Endothelial cell of umbilical vein (primary cell): ENCODE data around the gene TTC24. TPM values are rescaled to one million over a fixed set of nuclear protein-coding genes. Genes with fewer than 3 reads are reported as not detected.

ENCODE experiments used
- BruUV-seq: library from RNA; stranded (reverse); fragments of 400-500 nt; replicated peaks from 2 replicates; lab custom pipeline; 2021; lab: Mats Ljungman, UMichigan
- CTCF ChIA-PET: fragments of 300-600, 350-600 bp; sonication (Branson Sonifier 250); formaldehyde crosslinking; loops from one replicate; lab custom pipeline; 2021; ENCODE audit warnings: antibody characterized with exemption, inconsistent platforms; lab: Charles Lee
- POLR2A ChIA-PET: fragments of 300-600, 350-600 bp; sonication (Branson Sonifier 250); formaldehyde crosslinking; loops from one replicate; lab custom pipeline; 2021; ENCODE audit warnings: antibody characterized with exemption, inconsistent platforms; lab: Charles Lee
- DNase-seq: peaks from one replicate; pipeline ENCODE4 v3.0.0-alpha.2; 2011; ENCODE audit warnings: low read depth, low spot score
- FAIRE-seq: peaks from 2 replicates; lab custom pipeline; 2011; peaks lifted over from hg19 to GRCh38; lab: Jason Lieb, UNC
- H2AFZ ChIP-seq: 2 replicates; pipeline ENCODE4 v1.6.0; 2012; ENCODE audit warnings: low read depth, low read length, control low read depth, inconsistent platforms
- H3K27ac ChIP-seq: 2 replicates; pipeline ENCODE4 v1.5.1; 2011; ENCODE audit warnings: low read depth, mild to moderate bottlenecking, control low read depth, low read length, moderate library complexity; ENCODE audit not compliant: insufficient read depth
- H3K27me3 ChIP-seq, 2 experiments: 2 replicates each; pipeline versions ENCODE4 v1.6.0 to v1.6.1; 2011; ENCODE audit warnings: low read length in 2 of 2, mixed read lengths in 1 of 2; ENCODE audit not compliant: control insufficient read depth in 2 of 2, insufficient read depth in 2 of 2
- H3K36me3 ChIP-seq, 2 experiments: 2 replicates in 1 of 2; 3 replicates in 1 of 2; pipeline ENCODE4 v1.5.1; 2011; ENCODE audit warnings: low read length in 2 of 2, mild to moderate bottlenecking in 1 of 2, moderate library complexity in 1 of 2; ENCODE audit not compliant: control insufficient read depth in 2 of 2, insufficient read depth in 2 of 2; ENCODE audit errors: extremely low read depth in 1 of 2
- H3K4me1 ChIP-seq: 3 replicates; pipeline ENCODE4 v1.5.1; 2011; ENCODE audit warnings: mild to moderate bottlenecking, low read length; ENCODE audit not compliant: control insufficient read depth, insufficient read depth; ENCODE audit errors: extremely low read depth
- H3K4me2 ChIP-seq: 2 replicates; pipeline ENCODE4 v1.6.1; 2011; ENCODE audit warnings: low read length, control low read depth, mixed read lengths; ENCODE audit not compliant: insufficient read depth
- H3K4me3 ChIP-seq, 3 experiments: fragments of 200-600 bp in 1 of 3; sonication (generic), shearing (Covaris generic) in 1 of 3; replicated peaks in 1 of 3; 2 replicates each; pipeline ENCODE4 v1.5.1; 2011 to 2016; ENCODE audit warnings: control low read depth in 3 of 3, low read length in 3 of 3, mild to moderate bottlenecking in 2 of 3, inconsistent platforms in 1 of 3, low read depth in 1 of 3, moderate library complexity in 1 of 3; ENCODE audit not compliant: insufficient read depth in 1 of 3
- H3K79me2 ChIP-seq: 2 replicates; pipeline ENCODE4 v1.6.0; 2012; ENCODE audit warnings: low read length, inconsistent platforms; ENCODE audit not compliant: control insufficient read depth, insufficient read depth
- H3K9ac ChIP-seq: replicated peaks from 2 replicates; pipeline ENCODE3; 2011; ENCODE audit warnings: low read length, control low read depth; ENCODE audit not compliant: insufficient read depth; ENCODE audit errors: extremely low read depth
- H3K9me1 ChIP-seq: replicated peaks from 3 replicates; pipeline ENCODE4 v1.6.0; 2011; ENCODE audit warnings: mild to moderate bottlenecking, low read length; ENCODE audit not compliant: control insufficient read depth, insufficient read depth; ENCODE audit errors: extremely low read depth
- H3K9me3 ChIP-seq: replicated peaks from 2 replicates; pipeline ENCODE4 v1.5.1; 2012; ENCODE audit warnings: low read length, inconsistent platforms; ENCODE audit not compliant: control insufficient read depth, insufficient read depth
- H4K20me1 ChIP-seq: replicated peaks from 2 replicates; pipeline ENCODE3; 2011; ENCODE audit warnings: mild to moderate bottlenecking, low read length; ENCODE audit not compliant: control insufficient read depth, insufficient read depth; ENCODE audit errors: extremely low read depth
- EZH2 ChIP-seq: IDR thresholded peaks from 2 replicates; pipeline ENCODE4 v1.6.1; 2012; ENCODE audit warnings: borderline replicate concordance, low read depth, mild to moderate bottlenecking, moderate library complexity, low read length, inconsistent platforms; ENCODE audit not compliant: severe bottlenecking
- FOS ChIP-seq: IDR thresholded peaks from 2 replicates; pipeline ENCODE4 v1.6.1; 2011; ENCODE audit warnings: mild to moderate bottlenecking, low read length, moderate library complexity, borderline replicate concordance; ENCODE audit not compliant: insufficient read depth
- GATA2 ChIP-seq: IDR thresholded peaks from 2 replicates; pipeline ENCODE4 v1.7.0; 2011; ENCODE audit warnings: low read depth, mild to moderate bottlenecking, moderate library complexity, mixed read lengths, low read length; ENCODE audit not compliant: insufficient read length, insufficient read depth
- JUN ChIP-seq: IDR thresholded peaks from 2 replicates; pipeline ENCODE4 v1.6.1; 2011; ENCODE audit warnings: borderline replicate concordance, low read depth; ENCODE audit not compliant: insufficient read length, insufficient read depth
- MYC ChIP-seq: IDR thresholded peaks from one replicate; pipeline ENCODE4 v1.6.1; 2011; ENCODE audit warnings: mild to moderate bottlenecking, low read depth, low read length
- POLR2A ChIP-seq: IDR thresholded peaks from 2 replicates; pipeline ENCODE4 v1.6.1; 2012; ENCODE audit warnings: low read depth, mild to moderate bottlenecking, control low read depth, low read length
- POLR2AphosphoS5 ChIP-seq: IDR thresholded peaks from 2 replicates; pipeline ENCODE4 v1.6.1; 2012; ENCODE audit warnings: low read depth, mild to moderate bottlenecking, control low read depth, low read length, moderate library complexity; ENCODE audit not compliant: insufficient read depth
- dilution Hi-C: fragments of 300-500 bp; cut with MboI; formaldehyde crosslinking; loops from one replicate; pipeline ENCODE4 v1.15.0; 2019; ENCODE audit warnings: low sequenced_read_pairs; ENCODE audit not compliant: extremely low pct_ligation_motif_present
- intact Hi-C: fragments of 100-400 bp; cut with micrococcal nuclease; formaldehyde crosslinking; loops from one replicate; pipeline ENCODE4 v1.10.0; 2022
- polyA plus RNA-seq, 4 experiments: library from polyadenylated mRNA; depleted of rRNA in 3 of 4; stranded (reverse) in 3 of 4; unstranded in 1 of 4; fragments of >200 nt; gene quantifications; 2 replicates each; pipeline versions ENCODE4 v1.2.1 to v1.2.3, GENCODE V29; 2011 to 2012; ENCODE audit warnings: missing spikeins in 1 of 4
- total RNA-seq: library from RNA; stranded (reverse); gene quantifications from 2 replicates; pipeline ENCODE4 v1.2.3, GENCODE V29; 2021
- TF ChIP-seq, protein P1 (sequence below): IDR thresholded peaks from 2 replicates; pipeline ENCODE4 v1.6.1; 2011; ENCODE audit not compliant: insufficient read depth, insufficient read length
- TF ChIP-seq, protein P2 (sequence below), 2 donors: IDR thresholded peaks; 1 replicate in 1 of 2; 2 replicates in 1 of 2; pipeline ENCODE4 v1.5.1; 2011; ENCODE audit warnings: low read length in 2 of 2, mild to moderate bottlenecking in 2 of 2, moderate library complexity in 2 of 2, control low read depth in 1 of 2, inconsistent platforms in 1 of 2, low read depth in 1 of 2; ENCODE audit not compliant: insufficient read depth in 1 of 2; ENCODE audit errors: extremely low read depth in 1 of 2

TTC24 gene
- total and polyA plus RNA-seq, 2 donors (not counting 3 experiments of a cell fraction or from before 2014, with no cell fraction given): not detected

DNA sequence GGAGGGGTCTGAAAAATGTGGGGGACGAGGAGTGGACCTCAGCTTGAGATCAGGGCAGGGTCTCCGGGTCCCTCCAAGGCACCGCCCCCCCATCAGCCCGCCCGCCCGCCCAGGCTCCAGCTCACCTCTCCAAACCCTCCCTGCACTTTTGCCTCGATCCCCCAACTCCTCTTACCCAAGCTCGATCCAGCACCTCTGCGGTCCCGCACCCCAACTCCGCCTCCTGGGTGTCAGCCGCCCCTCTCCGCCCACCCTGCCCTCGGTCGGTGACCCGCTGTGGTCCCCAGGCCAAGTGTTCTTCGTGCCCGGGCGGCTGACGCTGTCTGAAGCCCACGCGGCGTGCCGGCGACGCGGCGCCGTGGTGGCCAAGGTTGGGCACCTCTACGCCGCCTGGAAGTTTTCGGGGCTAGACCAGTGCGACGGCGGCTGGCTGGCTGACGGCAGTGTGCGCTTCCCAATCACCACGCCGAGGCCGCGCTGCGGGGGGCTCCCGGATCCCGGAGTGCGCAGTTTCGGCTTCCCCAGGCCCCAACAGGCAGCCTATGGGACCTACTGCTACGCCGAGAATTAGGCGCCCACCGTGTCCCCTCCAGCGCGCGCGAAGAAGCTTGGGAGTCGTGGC is 45.4 kb downstream of the TTC24 start:
- no peaks in the 10 kb centered on the region for H3K9me1 ChIP-seq
- H4K20me1 ChIP-seq: no peaks in the 10 kb centered on the region
- no peaks in the 10 kb centered on the region for H3K9me3 ChIP-seq
- no peaks in the 10 kb centered on the region for H3K36me3 ChIP-seq
- no TSS peak for BruUV-seq
- H3K4me3 ChIP-seq: peak overlapping the region in 1 of 3 experiments; percentile 18
- dilution Hi-C loops: no loop called here
- ChIA-PET POLR2A (interaction anchor here (0.6 kb wide), 1 partner anchor 37 kb away, joined by 3 read pairs; no protein-coding TSS in a partner anchor), CTCF (interaction anchor here (0.9 to 13.8 kb wide), 29 partner anchors 8 to 449 kb away, joined by 3 to 237 read pairs (median 5); partner anchors contain the start of genes CRABP2, NES and TTC24)
- no peak overlapping the region for H2AFZ ChIP-seq
- H3K4me2 ChIP-seq: no peak overlapping the region
- peaks cover 41 to 43% of the 10 kb centered on the region in 2 experiments for H3K27me3 ChIP-seq
- no peak overlapping the region for H3K9ac ChIP-seq
- no peaks in the 10 kb centered on the region for H3K79me2 ChIP-seq
- no peak for FAIRE-seq
- intact Hi-C loops: loop anchor here (1.0 to 5.0 kb wide), 3 partner anchors 100 to 302 kb away; partner anchors contain the start of gene PEAR1
- H3K27ac ChIP-seq: no peak overlapping the region
- TF ChIP-seq EZH2 (peak; percentile 98), MYC (no peak)
- H3K4me1 ChIP-seq: peaks cover 10% of the 10 kb centered on the region
- no peak for DNase-seq

DNA sequence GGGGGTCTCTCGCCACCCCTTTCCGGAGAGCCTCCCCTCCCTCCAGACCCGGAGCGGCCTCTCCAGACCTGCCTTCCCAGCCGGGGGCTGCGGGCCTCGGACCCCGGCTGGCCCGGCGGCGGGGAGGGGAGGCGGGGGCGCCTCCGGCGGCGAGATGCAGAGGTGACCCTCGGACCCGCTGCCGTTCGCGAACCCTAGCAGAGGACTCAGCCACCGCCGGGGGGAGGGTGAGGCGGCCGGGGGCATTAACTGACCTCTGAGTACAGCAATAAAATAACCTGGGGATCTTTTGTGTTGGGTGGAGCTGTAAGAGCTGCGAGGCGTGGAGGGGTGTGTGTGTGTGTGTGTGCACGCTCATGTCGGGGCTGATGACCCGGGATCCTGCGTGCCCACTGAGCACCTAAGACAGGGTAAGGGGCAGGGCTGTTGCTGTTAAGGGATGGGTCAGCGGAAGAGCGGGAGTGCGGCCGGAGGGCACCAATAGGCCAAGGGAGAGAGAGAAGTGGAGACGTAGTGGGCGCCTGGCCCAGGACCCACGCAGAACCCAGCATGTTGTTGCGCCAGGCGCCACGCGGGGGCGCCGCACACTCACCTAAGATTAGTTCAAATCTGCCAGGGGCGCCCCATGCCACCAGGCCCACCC is 46.0 kb downstream of the TTC24 start:
- intact Hi-C loops (loop anchor here (1.0 to 5.0 kb wide), 4 partner anchors 32 to 302 kb away; partner anchors contain the start of gene PEAR1), dilution Hi-C loops (no loop called here)
- BruUV-seq: no TSS peak
- Histone ChIP-seq H4K20me1 (no peaks in the 10 kb centered on the region), H3K36me3 (no peaks in the 10 kb centered on the region), H3K9me1 (no peaks in the 10 kb centered on the region), H3K4me3 (no peak overlapping the region), H3K9me3 (no peaks in the 10 kb centered on the region), H2AFZ (peak overlapping the region; percentile 22), H3K9ac (no peak overlapping the region), H3K79me2 (no peaks in the 10 kb centered on the region), H3K27ac (no peak overlapping the region), H3K27me3 (peaks cover 36% of the 10 kb centered on the region in 2 experiments), H3K4me1 (peaks cover 10% of the 10 kb centered on the region), H3K4me2 (no peak overlapping the region)
- TF ChIP-seq MYC (no peak), EZH2 (peak; percentile 84), POLR2AphosphoS5 (no peak), POLR2A (no peak), GATA2 (no peak), JUN (no peak), FOS (no peak)
- TF ChIP-seq, protein P1, sequence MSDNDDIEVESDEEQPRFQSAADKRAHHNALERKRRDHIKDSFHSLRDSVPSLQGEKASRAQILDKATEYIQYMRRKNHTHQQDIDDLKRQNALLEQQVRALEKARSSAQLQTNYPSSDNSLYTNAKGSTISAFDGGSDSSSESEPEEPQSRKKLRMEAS: no peak
- TF ChIP-seq, protein P2, sequence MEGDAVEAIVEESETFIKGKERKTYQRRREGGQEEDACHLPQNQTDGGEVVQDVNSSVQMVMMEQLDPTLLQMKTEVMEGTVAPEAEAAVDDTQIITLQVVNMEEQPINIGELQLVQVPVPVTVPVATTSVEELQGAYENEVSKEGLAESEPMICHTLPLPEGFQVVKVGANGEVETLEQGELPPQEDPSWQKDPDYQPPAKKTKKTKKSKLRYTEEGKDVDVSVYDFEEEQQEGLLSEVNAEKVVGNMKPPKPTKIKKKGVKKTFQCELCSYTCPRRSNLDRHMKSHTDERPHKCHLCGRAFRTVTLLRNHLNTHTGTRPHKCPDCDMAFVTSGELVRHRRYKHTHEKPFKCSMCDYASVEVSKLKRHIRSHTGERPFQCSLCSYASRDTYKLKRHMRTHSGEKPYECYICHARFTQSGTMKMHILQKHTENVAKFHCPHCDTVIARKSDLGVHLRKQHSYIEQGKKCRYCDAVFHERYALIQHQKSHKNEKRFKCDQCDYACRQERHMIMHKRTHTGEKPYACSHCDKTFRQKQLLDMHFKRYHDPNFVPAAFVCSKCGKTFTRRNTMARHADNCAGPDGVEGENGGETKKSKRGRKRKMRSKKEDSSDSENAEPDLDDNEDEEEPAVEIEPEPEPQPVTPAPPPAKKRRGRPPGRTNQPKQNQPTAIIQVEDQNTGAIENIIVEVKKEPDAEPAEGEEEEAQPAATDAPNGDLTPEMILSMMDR (IDR thresholded peaks at IDR 0.05; ENCODE audit: extremely low read depth in 1 of 2, insufficient read depth in 1 of 2, low read depth in 1 of 2, low read length in 2 of 2): peak; percentile 69 to 90
- FAIRE-seq (peak; percentile 49), DNase-seq (peak; percentile 47)
- POLR2A ChIA-PET: no interaction called here
- CTCF ChIA-PET: interaction anchor here (0.9 to 13.8 kb wide), 17 partner anchors 8 to 265 kb away, joined by 3 to 237 read pairs (median 16); partner anchors contain the start of genes BCAN, CRABP2, NES and TTC24
